OCI-LY7 (cell line): ENCODE data around the gene OSBPL3. TPM values are rescaled to one million over a fixed set of nuclear protein-coding genes. Genes with fewer than 3 reads are reported as not detected.

Experiments
- BruUV-seq: library from RNA; stranded (reverse); fragments of 400-500 nt; replicated peaks from 2 replicates; lab custom pipeline; 2021; lab: Mats Ljungman, UMichigan
- CTCF ChIA-PET: fragments of 300-600 bp; sonication (Branson Sonifier 250); formaldehyde crosslinking; loops from one replicate; lab custom pipeline; 2022; ENCODE audit warnings: antibody characterized with exemption; ENCODE audit not compliant: unreplicated experiment; lab: Charles Lee
- POLR2A ChIA-PET: fragments of 300-600 bp; sonication (Branson Sonifier 250); formaldehyde crosslinking; loops from one replicate; lab custom pipeline; 2022; ENCODE audit warnings: antibody characterized with exemption; lab: Charles Lee
- DNase-seq: peaks from one replicate; pipeline ENCODE4 v3.0.0-alpha.2; 2015; ENCODE audit warnings: low spot score
- H2AFZ ChIP-seq: fragments of 200-600 bp; sonication (generic), shearing (Covaris generic); 2 replicates; pipeline ENCODE4 v1.6.1; 2014; ENCODE audit warnings: mild to moderate bottlenecking, antibody characterized with exemption, low read length, moderate library complexity
- H3K27ac ChIP-seq: fragments of 200-600 bp; sonication (generic); 2 replicates; pipeline ENCODE4 v1.5.1; 2014; ENCODE audit warnings: mixed run types, low read depth, mild to moderate bottlenecking, moderate library complexity, low read length, inconsistent platforms; ENCODE audit not compliant: poor library complexity, severe bottlenecking
- H3K36me3 ChIP-seq: fragments of 200-600 bp; sonication (generic); 2 replicates; pipeline ENCODE4 v1.6.1; 2014; ENCODE audit warnings: mild to moderate bottlenecking, antibody characterized with exemption, low read length, moderate library complexity, mixed read lengths; ENCODE audit not compliant: insufficient read depth
- H3K4me1 ChIP-seq: fragments of 200-600 bp; sonication (generic); 2 replicates; pipeline ENCODE4 v1.5.1; 2014; ENCODE audit warnings: mild to moderate bottlenecking, low read length; ENCODE audit not compliant: insufficient read depth, poor library complexity, severe bottlenecking
- H3K4me2 ChIP-seq: fragments of 200-600 bp; sonication (generic); 2 replicates; pipeline ENCODE4 v1.6.1; 2014; ENCODE audit warnings: mild to moderate bottlenecking, low read length
- H3K4me3 ChIP-seq: fragments of 200-600 bp; sonication (generic); 2 replicates; pipeline ENCODE4 v1.5.1; 2014; ENCODE audit warnings: mild to moderate bottlenecking, low read depth, low read length; ENCODE audit not compliant: poor library complexity, severe bottlenecking
- H3K79me2 ChIP-seq: fragments of 200-600 bp; sonication (generic); 2 replicates; pipeline ENCODE4 v1.6.1; 2016; ENCODE audit warnings: low read depth, mild to moderate bottlenecking, low read length, moderate library complexity, mixed read lengths; ENCODE audit not compliant: insufficient read depth
- H3K9me2 ChIP-seq: fragments of 200-600 bp; sonication (generic); 2 replicates; pipeline ENCODE4 v1.6.1; 2016; ENCODE audit warnings: mild to moderate bottlenecking, low read length, mixed read lengths; ENCODE audit not compliant: insufficient read depth
- H3K9me3 ChIP-seq: fragments of 200-600 bp; sonication (generic); 2 replicates; pipeline ENCODE4 v1.6.1; 2014; ENCODE audit warnings: mild to moderate bottlenecking, mixed run types, low read length, mixed read lengths
- H4K20me1 ChIP-seq: fragments of 200-600 bp; sonication (generic); 2 replicates; pipeline ENCODE4 v1.6.1; 2014; ENCODE audit warnings: mild to moderate bottlenecking, antibody characterized with exemption, low read length, moderate library complexity, mixed read lengths; ENCODE audit not compliant: insufficient read depth
- CTCF ChIP-seq: fragments of 200-600 bp; sonication (generic); conservative IDR thresholded peaks from 2 replicates; pipeline ENCODE4 v1.5.1; 2014; ENCODE audit warnings: mild to moderate bottlenecking, antibody characterized with exemption, low read length, moderate library complexity, mixed read lengths
- EZH2phosphoT487 ChIP-seq: fragments of 200-600 bp; sonication (generic); IDR thresholded peaks from 2 replicates; pipeline ENCODE4 v1.6.1; 2018; ENCODE audit warnings: low read depth, borderline replicate concordance, mild to moderate bottlenecking, mixed run types, antibody characterized with exemption, low read length, moderate library complexity, mixed read lengths
- intact Hi-C: fragments of 100-400 bp; cut with micrococcal nuclease; formaldehyde crosslinking; loops from one replicate; pipeline ENCODE4 v1.10.0; 2022; ENCODE audit not compliant: unreplicated experiment
- total RNA-seq, 2 experiments: library from RNA; depleted of rRNA in 1 of 2; stranded (reverse); fragments of >200 nt in 1 of 2; shearing (Covaris generic) in 1 of 2; gene quantifications; 2 replicates each; pipeline ENCODE4 v1.2.3, GENCODE V29; 2014 to 2022

Gene OSBPL3
- total RNA-seq, 2 experiments from 2014 or later = 28.7 to 79.9 TPM

- Histone ChIP-seq H3K4me3 (peak overlapping the region; percentile 56), H3K36me3 (peaks cover 4% of the 10 kb centered on the region; the same call in 1 of the 2 replicates), H2AFZ (no peak overlapping the region), H3K27ac (peak overlapping the region; percentile 93), H3K9me2 (no peaks in the 10 kb centered on the region), H3K9me3 (no peaks in the 10 kb centered on the region), H3K4me1 (peaks cover 96% of the 10 kb centered on the region), H4K20me1 (no peaks in the 10 kb centered on the region), H3K79me2 (peaks cover 89% of the 10 kb centered on the region), H3K4me2 (peak overlapping the region; percentile 81)
- BruUV-seq = no TSS peak
- POLR2A ChIA-PET = interaction anchor here (1.1 to 3.0 kb wide), 12 partner anchors 8 to 82 kb away, joined by 3 to 30 read pairs (median 4); no protein-coding TSS in a partner anchor
- peak; percentile 81 for DNase-seq
- TF ChIP-seq CTCF (no peak), EZH2phosphoT487 (no peak)
- intact Hi-C loops = no loop called here
- CTCF ChIA-PET = interaction anchor here (1.1 to 1.2 kb wide), 2 partner anchors 22 to 79 kb away, joined by 3 to 4 read pairs; no protein-coding TSS in a partner anchor
Measured at GRCh38 chr7:24899905-24900304, 80.1 kb downstream of the OSBPL3 start.

GRCh38 chr7:24899161-24899560 lies 80.8 kb downstream of the OSBPL3 start:
- peak overlapping the region; percentile 56 for H3K4me3 ChIP-seq
- intact Hi-C loops = no loop called here
- no peaks in the 10 kb centered on the region for H3K9me3 ChIP-seq
- H4K20me1 ChIP-seq = no peaks in the 10 kb centered on the region
- no TSS peak for BruUV-seq
- POLR2A ChIA-PET = interaction anchor here (0.8 to 3.0 kb wide), 9 partner anchors 7 to 83 kb away, joined by 3 to 30 read pairs (median 3); no protein-coding TSS in a partner anchor
- H3K36me3 ChIP-seq = peaks cover 4% of the 10 kb centered on the region; the same call in 1 of the 2 replicates
- H3K27ac ChIP-seq = peak overlapping the region; percentile 93
- H3K9me2 ChIP-seq = no peaks in the 10 kb centered on the region
- peak overlapping the region; percentile 81 for H3K4me2 ChIP-seq
- CTCF ChIA-PET = interaction anchor here (1.0 kb wide), 1 partner anchor 80 kb away, joined by 3 read pairs; no protein-coding TSS in a partner anchor
- TF ChIP-seq CTCF (no peak), EZH2phosphoT487 (no peak)
- H2AFZ ChIP-seq = no peak overlapping the region
- H3K4me1 ChIP-seq = peaks cover 96% of the 10 kb centered on the region
- no peak for DNase-seq
- H3K79me2 ChIP-seq = peaks cover 91% of the 10 kb centered on the region

- H3K4me3 ChIP-seq = peak overlapping the region; percentile 56
- H3K36me3 ChIP-seq = peaks cover 4% of the 10 kb centered on the region; the same call in 1 of the 2 replicates
- peak overlapping the region; percentile 81 for H3K4me2 ChIP-seq
- intact Hi-C loops = no loop called here
- H3K79me2 ChIP-seq = peaks cover 94% of the 10 kb centered on the region
- ChIA-PET POLR2A (interaction anchor here (0.7 to 2.5 kb wide), 5 partner anchors 12 to 81 kb away, joined by 3 to 30 read pairs (median 3); no protein-coding TSS in a partner anchor), CTCF (interaction anchor here (1.0 kb wide), 1 partner anchor 80 kb away, joined by 3 read pairs; no protein-coding TSS in a partner anchor)
- peak; percentile 49 for DNase-seq
- no peaks in the 10 kb centered on the region for H3K9me3 ChIP-seq
- H3K9me2 ChIP-seq = no peaks in the 10 kb centered on the region
- no peak for TF ChIP-seq EZH2phosphoT487
- TF ChIP-seq CTCF = no peak
- no TSS peak for BruUV-seq
- peaks cover 99% of the 10 kb centered on the region for H3K4me1 ChIP-seq
- no peak overlapping the region for H2AFZ ChIP-seq
- H4K20me1 ChIP-seq = no peaks in the 10 kb centered on the region
- peak overlapping the region; percentile 93 for H3K27ac ChIP-seq
Measured at GRCh38 chr7:24898691-24899090, 81.3 kb downstream of the OSBPL3 start.
